ENCODE results near the gene CRKL.

The CRKL gene

DNA sequence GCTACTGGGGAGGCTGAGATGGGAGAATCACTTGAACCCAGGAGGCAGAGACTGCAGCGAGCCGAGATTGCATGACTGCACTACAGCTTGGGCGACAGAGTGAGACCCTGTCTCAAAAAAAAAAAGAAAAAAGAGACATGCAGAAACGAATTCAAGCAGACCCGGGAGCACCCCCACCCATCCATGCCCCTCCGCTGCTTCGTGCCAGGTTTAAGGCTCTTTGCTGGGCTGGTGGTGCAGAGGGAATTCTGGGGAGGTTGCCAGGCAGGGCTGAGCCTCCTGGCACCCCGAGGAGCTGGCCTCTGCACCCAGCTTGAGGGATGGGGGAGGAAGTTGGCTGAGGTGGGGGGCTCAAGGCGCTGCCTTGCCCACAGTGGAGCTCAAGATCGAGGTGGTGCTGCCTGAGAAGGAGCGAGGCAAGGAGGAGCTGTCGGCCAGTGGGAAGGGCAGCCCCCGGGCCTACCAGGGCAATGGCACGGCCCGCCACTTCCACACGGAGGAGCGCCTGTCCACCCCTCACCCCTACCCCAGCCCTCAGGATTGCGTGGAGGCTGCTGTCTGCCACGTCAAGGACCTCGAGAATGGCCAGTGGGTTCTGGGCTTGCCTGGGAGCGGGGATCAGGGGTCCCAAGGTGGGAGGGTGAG lies 55.8 kb downstream of the CRKL start:
- no peaks in the 10 kb centered on the region for H3K27me3 ChIP-seq (ENCODE audit: control insufficient read depth, insufficient read depth, low read length)
- H3K4me2 ChIP-seq (ENCODE audit: low read length), result no peak overlapping the region
- H3K9me3 ChIP-seq (ENCODE audit: control insufficient read depth, low read length), result no peaks in the 10 kb centered on the region
- H3K36me3 ChIP-seq (ENCODE audit: control insufficient read depth, insufficient read depth, low read length), result no peaks in the 10 kb centered on the region
- H3K27ac ChIP-seq, result no peak overlapping the region
- no peak overlapping the region for H3K9ac ChIP-seq
- no peaks in the 10 kb centered on the region for H3K4me1 ChIP-seq
- H2AFZ ChIP-seq, result no peak overlapping the region
- H3K79me2 ChIP-seq, result no peaks in the 10 kb centered on the region
- TF ChIP-seq, protein P1, sequence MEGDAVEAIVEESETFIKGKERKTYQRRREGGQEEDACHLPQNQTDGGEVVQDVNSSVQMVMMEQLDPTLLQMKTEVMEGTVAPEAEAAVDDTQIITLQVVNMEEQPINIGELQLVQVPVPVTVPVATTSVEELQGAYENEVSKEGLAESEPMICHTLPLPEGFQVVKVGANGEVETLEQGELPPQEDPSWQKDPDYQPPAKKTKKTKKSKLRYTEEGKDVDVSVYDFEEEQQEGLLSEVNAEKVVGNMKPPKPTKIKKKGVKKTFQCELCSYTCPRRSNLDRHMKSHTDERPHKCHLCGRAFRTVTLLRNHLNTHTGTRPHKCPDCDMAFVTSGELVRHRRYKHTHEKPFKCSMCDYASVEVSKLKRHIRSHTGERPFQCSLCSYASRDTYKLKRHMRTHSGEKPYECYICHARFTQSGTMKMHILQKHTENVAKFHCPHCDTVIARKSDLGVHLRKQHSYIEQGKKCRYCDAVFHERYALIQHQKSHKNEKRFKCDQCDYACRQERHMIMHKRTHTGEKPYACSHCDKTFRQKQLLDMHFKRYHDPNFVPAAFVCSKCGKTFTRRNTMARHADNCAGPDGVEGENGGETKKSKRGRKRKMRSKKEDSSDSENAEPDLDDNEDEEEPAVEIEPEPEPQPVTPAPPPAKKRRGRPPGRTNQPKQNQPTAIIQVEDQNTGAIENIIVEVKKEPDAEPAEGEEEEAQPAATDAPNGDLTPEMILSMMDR (IDR thresholded peaks at IDR 0.05), result no peak
- H3K4me3 ChIP-seq (ENCODE audit: low read depth, low read length), result no peak overlapping the region

DNA sequence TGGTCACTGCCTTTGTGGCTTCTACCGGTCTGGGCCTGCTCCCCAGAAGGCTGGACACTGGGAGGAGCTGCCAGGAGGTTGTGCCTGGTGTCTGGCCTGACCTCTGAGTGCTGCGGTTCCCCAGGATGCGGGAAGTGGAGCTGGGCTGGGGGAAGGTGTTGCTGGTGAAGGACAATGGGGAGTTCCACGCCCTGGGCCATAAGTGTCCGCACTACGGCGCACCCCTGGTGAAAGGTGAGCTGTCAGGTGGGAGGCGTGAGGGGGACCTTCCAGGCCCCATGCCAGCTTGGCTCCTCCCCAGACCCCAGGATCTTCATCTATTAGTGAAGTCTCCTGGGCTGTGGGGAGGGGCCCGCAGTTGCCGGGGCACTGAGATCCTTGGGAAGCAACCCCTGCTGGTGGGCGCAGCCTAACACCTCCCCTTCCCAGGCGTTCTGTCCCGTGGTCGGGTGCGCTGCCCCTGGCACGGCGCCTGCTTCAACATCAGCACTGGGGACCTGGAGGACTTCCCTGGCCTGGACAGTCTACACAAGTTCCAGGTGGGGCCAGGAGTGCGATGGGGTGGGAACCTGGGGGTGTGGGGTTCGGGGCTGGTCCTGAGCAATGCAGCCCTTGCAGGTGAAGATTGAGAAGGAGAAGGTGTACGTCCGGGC lies 56.6 kb downstream of the CRKL start:
- TF ChIP-seq, protein P1 (IDR thresholded peaks at IDR 0.05), result no peak
- Histone ChIP-seq H3K9me3 (ENCODE audit: control insufficient read depth, low read length) (no peaks in the 10 kb centered on the region), H3K27me3 (ENCODE audit: control insufficient read depth, insufficient read depth, low read length) (no peaks in the 10 kb centered on the region), H3K9ac (no peak overlapping the region), H3K27ac (no peak overlapping the region), H3K4me1 (no peaks in the 10 kb centered on the region), H3K4me3 (ENCODE audit: low read depth, low read length) (no peak overlapping the region), H3K36me3 (ENCODE audit: control insufficient read depth, insufficient read depth, low read length) (no peaks in the 10 kb centered on the region), H3K79me2 (no peaks in the 10 kb centered on the region), H2AFZ (no peak overlapping the region), H3K4me2 (ENCODE audit: low read length) (no peak overlapping the region)

DNA sequence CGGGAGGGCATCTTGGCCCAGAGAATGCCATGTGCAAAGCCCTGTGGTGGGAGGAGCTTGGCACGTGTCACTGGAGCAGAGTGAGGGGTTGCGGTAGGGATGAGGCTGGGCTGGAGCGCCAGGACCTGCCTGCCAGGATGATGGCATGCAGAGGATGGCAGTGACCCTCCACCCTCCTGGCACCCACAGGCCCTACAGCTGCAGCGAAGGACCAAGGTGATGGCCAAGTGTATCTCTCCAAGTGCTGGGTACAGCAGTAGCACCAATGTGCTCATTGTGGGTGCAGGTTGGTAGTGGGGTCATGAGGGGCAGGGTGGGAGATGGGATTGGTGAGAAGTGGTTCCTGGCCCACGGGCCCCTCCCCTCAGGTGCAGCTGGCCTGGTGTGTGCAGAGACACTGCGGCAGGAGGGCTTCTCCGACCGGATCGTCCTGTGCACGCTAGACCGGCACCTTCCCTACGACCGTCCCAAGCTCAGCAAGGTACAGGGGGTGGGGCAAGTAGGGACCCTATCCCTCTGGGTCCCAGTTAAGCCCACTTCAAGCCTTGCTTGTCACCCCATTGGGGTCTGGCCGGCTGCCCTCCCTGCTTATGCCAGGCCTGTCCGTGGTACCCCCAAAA lies 57.2 kb downstream of the CRKL start:
- no peaks in the 10 kb centered on the region for H3K27me3 ChIP-seq (ENCODE audit: control insufficient read depth, insufficient read depth, low read length)
- TF ChIP-seq, protein P1 (IDR thresholded peaks at IDR 0.05), result no peak
- no peaks in the 10 kb centered on the region for H3K9me3 ChIP-seq (ENCODE audit: control insufficient read depth, low read length)
- no peaks in the 10 kb centered on the region for H3K36me3 ChIP-seq (ENCODE audit: control insufficient read depth, insufficient read depth, low read length)
- H2AFZ ChIP-seq, result no peak overlapping the region
- no peaks in the 10 kb centered on the region for H3K4me1 ChIP-seq
- no peak overlapping the region for H3K4me3 ChIP-seq (ENCODE audit: low read depth, low read length)
- H3K79me2 ChIP-seq, result no peaks in the 10 kb centered on the region
- no peak overlapping the region for H3K27ac ChIP-seq
- no peak overlapping the region for H3K9ac ChIP-seq
- no peak overlapping the region for H3K4me2 ChIP-seq (ENCODE audit: low read length)

DNA sequence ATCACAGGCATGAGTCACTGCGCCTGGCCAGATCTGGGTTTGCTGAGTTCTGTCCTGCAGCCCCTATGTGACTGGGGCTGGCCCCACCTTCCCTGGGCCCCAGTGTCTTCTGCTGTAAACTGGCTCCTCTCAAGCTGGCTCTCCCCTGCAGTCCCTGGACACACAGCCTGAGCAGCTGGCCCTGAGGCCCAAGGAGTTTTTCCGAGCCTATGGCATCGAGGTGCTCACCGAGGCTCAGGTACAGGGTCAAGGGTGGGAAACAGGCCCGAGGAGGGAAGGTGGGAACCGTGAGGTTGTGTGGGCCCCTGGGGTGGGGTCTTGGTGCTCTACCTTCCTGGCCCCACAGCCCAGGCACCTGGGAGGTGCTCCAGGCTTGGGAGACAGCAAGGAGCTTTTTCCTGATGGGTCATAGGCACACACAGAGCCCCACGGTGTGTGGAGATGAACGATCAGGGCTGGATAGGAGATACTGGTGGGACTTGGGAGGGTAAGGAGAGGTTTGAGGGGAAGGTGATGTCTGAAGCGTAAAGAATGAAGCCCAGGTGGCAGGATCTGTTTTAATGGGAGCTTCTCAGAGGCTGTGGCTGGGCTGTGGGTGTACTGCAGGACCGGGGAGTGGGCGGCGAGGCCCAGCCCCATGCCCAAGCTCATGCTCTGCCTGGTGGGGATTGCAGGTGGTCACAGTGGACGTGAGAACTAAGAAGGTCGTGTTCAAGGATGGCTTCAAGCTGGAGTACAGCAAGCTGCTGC lies 58.5 kb downstream of the CRKL start:
- H3K4me2 ChIP-seq (ENCODE audit: low read length), result no peak overlapping the region
- H3K9ac ChIP-seq, result no peak overlapping the region
- H3K27ac ChIP-seq, result no peak overlapping the region
- no peaks in the 10 kb centered on the region for H3K36me3 ChIP-seq (ENCODE audit: control insufficient read depth, insufficient read depth, low read length)
- no peaks in the 10 kb centered on the region for H3K9me3 ChIP-seq (ENCODE audit: control insufficient read depth, low read length)
- H3K4me3 ChIP-seq (ENCODE audit: low read depth, low read length), result no peak overlapping the region
- H3K4me1 ChIP-seq, result no peaks in the 10 kb centered on the region
- no peaks in the 10 kb centered on the region for H3K79me2 ChIP-seq
- H3K27me3 ChIP-seq (ENCODE audit: control insufficient read depth, insufficient read depth, low read length), result no peaks in the 10 kb centered on the region
- no peak overlapping the region for H2AFZ ChIP-seq
- TF ChIP-seq, protein P1 (IDR thresholded peaks at IDR 0.05), result no peak

Measured in parathyroid adenoma (tissue), 2 donors.